Activated T-cell treated with anti-CD3 and anti-CD28 coated beads, Interleukin-2, amount 50 U/mL, for 72 hours (primary cell): Measurements from ENCODE around the gene LMLN. TPM values are rescaled to one million over a fixed set of nuclear protein-coding genes. Genes with fewer than 3 reads are reported as not detected.
"Not testable (repeated sequence)": the region's sequence is repeated elsewhere in the genome, so short reads cannot be mapped to it uniquely, and the experiment has no call there.

Experiments used
- ATAC-seq, 2 donors: fragments of 150-1000 bp; cut with Tn5 transposase; replicated peaks in 1 of 2; 2 replicates each; pipeline ENCODE4 v1.10.0; 2021; ENCODE audit warnings: moderate library complexity in 2 of 2, mild to moderate bottlenecking in 1 of 2
- DNase-seq, 2 donors: peaks; one replicate each; pipeline ENCODE4 v3.0.0; 2021 to 2022; ENCODE audit warnings: mixed read lengths in 1 of 2
- H3K27ac Mint-ChIP-seq: one replicate; pipeline ENCODE4 v1.8.0; 2022; ENCODE audit warnings: mild to moderate bottlenecking, moderate library complexity, mixed read lengths
- H3K27me3 Mint-ChIP-seq: one replicate; pipeline ENCODE4 v1.8.0; 2022; ENCODE audit warnings: low read depth, mixed read lengths
- H3K36me3 Mint-ChIP-seq, 2 donors: one replicate each; pipeline ENCODE4 v1.8.0; 2022; ENCODE audit warnings: mixed read lengths in 2 of 2, mild to moderate bottlenecking in 1 of 2; ENCODE audit not compliant: insufficient read depth in 2 of 2
- H3K4me1 Mint-ChIP-seq: one replicate; pipeline ENCODE4 v1.8.0; 2022; ENCODE audit warnings: low read depth, mixed read lengths
- H3K4me3 Mint-ChIP-seq, 2 donors: one replicate each; pipeline ENCODE4 v1.8.0; 2022; ENCODE audit warnings: mild to moderate bottlenecking in 2 of 2, mixed read lengths in 2 of 2, moderate library complexity in 2 of 2
- H3K9me3 Mint-ChIP-seq, 2 donors: one replicate each; pipeline ENCODE4 v1.8.0; 2022; ENCODE audit warnings: mixed read lengths in 2 of 2
- total RNA-seq, 2 donors: library from RNA; stranded (reverse); gene quantifications; one replicate each; pipeline ENCODE4 v1.2.3, GENCODE V29; 2022

LMLN gene
- total RNA-seq, 2 donors from 2014 or later: 5.4 to 6.5 TPM

GRCh38 chr3:198046120-198046857 lies 86.3 kb downstream of the LMLN start:
- Mint-ChIP-seq H3K27me3 (no peaks in the 10 kb centered on the region), H3K4me1 (no peaks in the 10 kb centered on the region), H3K27ac (no peak overlapping the region), H3K9me3 (no peaks in the 10 kb centered on the region), H3K36me3 (no peaks in the 10 kb centered on the region), H3K4me3 (no peak overlapping the region)
- no peak for ATAC-seq
- no peak for DNase-seq

GRCh38 chr3:198048445-198048844 lies 88.4 kb downstream of the LMLN start:
- Mint-ChIP-seq H3K27ac (no peak overlapping the region), H3K4me3 (no peak overlapping the region), H3K4me1 (no peaks in the 10 kb centered on the region), H3K36me3 (no peaks in the 10 kb centered on the region), H3K27me3 (peaks cover 3% of the 10 kb centered on the region), H3K9me3 (no peaks in the 10 kb centered on the region)
- no peak for ATAC-seq
- DNase-seq: no peak

- peaks cover 14% of the 10 kb centered on the region for H3K27me3 Mint-ChIP-seq
- no peak overlapping the region for H3K4me3 Mint-ChIP-seq
- no peak for DNase-seq
Measured at GRCh38 chr3:198051836-198052235, 91.8 kb downstream of the LMLN start.

GRCh38 chr3:198053462-198053861 lies 93.4 kb downstream of the LMLN start:
- not testable (repeated sequence) for H3K27ac Mint-ChIP-seq, H3K36me3 Mint-ChIP-seq, DNase-seq, ATAC-seq, H3K4me1 Mint-ChIP-seq, H3K4me3 Mint-ChIP-seq, H3K9me3 Mint-ChIP-seq
- peaks cover 23% of the 10 kb centered on the region for H3K27me3 Mint-ChIP-seq

More at GRCh38 chr3:198051836-198052235, 91.8 kb downstream of the LMLN start:
- ATAC-seq: no peak
- H3K4me1 Mint-ChIP-seq: no peaks in the 10 kb centered on the region
- no peaks in the 10 kb centered on the region for H3K9me3 Mint-ChIP-seq
- H3K27ac Mint-ChIP-seq: no peak overlapping the region
- H3K36me3 Mint-ChIP-seq: no peaks in the 10 kb centered on the region

GRCh38 chr3:198061119-198062067 lies 101.4 kb downstream of the LMLN start:
- peaks cover 9% of the 10 kb centered on the region for H3K4me1 Mint-ChIP-seq
- ATAC-seq (peak; percentile 74 to 94), DNase-seq (no peak)
- no peak overlapping the region for H3K27ac Mint-ChIP-seq
- no peaks in the 10 kb centered on the region for H3K9me3 Mint-ChIP-seq
- peaks cover 26% of the 10 kb centered on the region for H3K27me3 Mint-ChIP-seq
- H3K4me3 Mint-ChIP-seq: no peak overlapping the region
- H3K36me3 Mint-ChIP-seq: no peaks in the 10 kb centered on the region

- DNase-seq (no peak), ATAC-seq (no peak)
- Mint-ChIP-seq H3K27ac (no peak overlapping the region), H3K9me3 (no peaks in the 10 kb centered on the region), H3K27me3 (peaks cover 27% of the 10 kb centered on the region), H3K36me3 (no peaks in the 10 kb centered on the region), H3K4me3 (no peak overlapping the region), H3K4me1 (peaks cover 9% of the 10 kb centered on the region)
Measured at GRCh38 chr3:198062068-198062465, 102.0 kb downstream of the LMLN start.

GRCh38 chr3:198064420-198064819 lies 104.4 kb downstream of the LMLN start:
- DNase-seq (no peak), ATAC-seq (peak in 1 of 2 donors; percentile 37)
- H3K4me3 Mint-ChIP-seq: no peak overlapping the region
- no peaks in the 10 kb centered on the region for H3K9me3 Mint-ChIP-seq
- no peak overlapping the region for H3K27ac Mint-ChIP-seq
- H3K27me3 Mint-ChIP-seq: peaks cover 16% of the 10 kb centered on the region
- no peaks in the 10 kb centered on the region for H3K36me3 Mint-ChIP-seq
- peaks cover 9% of the 10 kb centered on the region for H3K4me1 Mint-ChIP-seq

GRCh38 chr3:198065897-198066296 lies 105.9 kb downstream of the LMLN start:
- DNase-seq: no peak
- ATAC-seq: no peak
- Mint-ChIP-seq H3K27me3 (peaks cover 9% of the 10 kb centered on the region), H3K36me3 (no peaks in the 10 kb centered on the region), H3K4me1 (peaks cover 11% of the 10 kb centered on the region), H3K4me3 (no peak overlapping the region), H3K27ac (no peak overlapping the region), H3K9me3 (no peaks in the 10 kb centered on the region)

GRCh38 chr3:198067416-198067815 lies 107.4 kb downstream of the LMLN start:
- no peaks in the 10 kb centered on the region for H3K9me3 Mint-ChIP-seq
- H3K4me3 Mint-ChIP-seq: no peak overlapping the region
- no peak for ATAC-seq
- H3K4me1 Mint-ChIP-seq: peaks cover 17% of the 10 kb centered on the region
- H3K36me3 Mint-ChIP-seq: peaks cover 0 to 1% of the 10 kb centered on the region in 2 donors
- H3K27me3 Mint-ChIP-seq: peaks cover 9% of the 10 kb centered on the region
- DNase-seq: no peak
- no peak overlapping the region for H3K27ac Mint-ChIP-seq

- Mint-ChIP-seq H3K27ac (no peak overlapping the region), H3K36me3 (peaks cover 0 to 1% of the 10 kb centered on the region in 2 donors), H3K27me3 (peaks cover 13% of the 10 kb centered on the region), H3K4me1 (peaks cover 38% of the 10 kb centered on the region), H3K9me3 (no peaks in the 10 kb centered on the region), H3K4me3 (no peak overlapping the region)
- ATAC-seq: no peak
- no peak for DNase-seq
Measured at GRCh38 chr3:198070871-198071270, 110.9 kb downstream of the LMLN start.

- peak; percentile 65 to 82 for DNase-seq
- H3K36me3 Mint-ChIP-seq: peaks cover 0 to 1% of the 10 kb centered on the region in 2 donors
- H3K27me3 Mint-ChIP-seq: peaks cover 22% of the 10 kb centered on the region
- H3K9me3 Mint-ChIP-seq: no peaks in the 10 kb centered on the region
- peaks cover 47% of the 10 kb centered on the region for H3K4me1 Mint-ChIP-seq
- ATAC-seq: peak; percentile 100
- H3K27ac Mint-ChIP-seq: peak overlapping the region; percentile 24
- peak overlapping the region; percentile 32 to 60 for H3K4me3 Mint-ChIP-seq
Measured at GRCh38 chr3:198071602-198072287, 111.7 kb downstream of the LMLN start.

- DNase-seq: no peak
- ATAC-seq: no peak
- Mint-ChIP-seq H3K9me3 (no peaks in the 10 kb centered on the region), H3K27ac (no peak overlapping the region), H3K4me3 (no peak overlapping the region), H3K4me1 (peaks cover 50% of the 10 kb centered on the region), H3K36me3 (peaks cover 0 to 1% of the 10 kb centered on the region in 2 donors), H3K27me3 (peaks cover 28% of the 10 kb centered on the region)
Measured at GRCh38 chr3:198076722-198077308, 116.8 kb downstream of the LMLN start.
